WI38 (cell line): ENCODE data around the gene LCOR.
"Not testable (repeated sequence)": the region's sequence is repeated elsewhere in the genome, so short reads cannot be mapped to it uniquely, and the experiment has no call there.

ENCODE experiments used
- H3K4me3 ChIP-seq: 2 replicates; pipeline ENCODE4 v1.5.1; 2011; ENCODE audit warnings: low read depth, mild to moderate bottlenecking, control low read depth, low read length
- TF ChIP-seq, protein P1 (sequence below): IDR thresholded peaks from 2 replicates; pipeline ENCODE4 v1.5.1; 2012; ENCODE audit warnings: low read depth, mild to moderate bottlenecking, control low read depth, low read length

Gene LCOR

DNA sequence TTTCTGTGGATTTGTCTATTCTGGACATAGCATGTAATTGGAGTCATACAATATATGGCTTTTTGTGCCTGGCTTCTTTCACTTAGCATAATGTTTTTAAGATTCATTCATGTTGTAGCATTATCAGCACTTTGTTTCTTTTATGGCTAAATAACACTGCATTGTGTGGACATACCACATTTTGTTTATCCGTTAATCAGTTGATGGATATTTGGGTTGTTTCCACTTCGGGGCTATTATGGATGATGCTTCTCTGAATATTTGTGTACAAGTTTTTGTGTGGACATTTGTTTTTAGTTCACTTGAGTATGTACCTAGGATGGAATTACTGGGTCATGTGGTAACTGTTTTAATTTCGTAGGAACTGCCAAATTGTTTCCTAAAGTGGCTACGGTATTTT lies 6.4 kb downstream of the LCOR start:
- H3K4me3 ChIP-seq = no peak overlapping the region
- TF ChIP-seq, protein P1, sequence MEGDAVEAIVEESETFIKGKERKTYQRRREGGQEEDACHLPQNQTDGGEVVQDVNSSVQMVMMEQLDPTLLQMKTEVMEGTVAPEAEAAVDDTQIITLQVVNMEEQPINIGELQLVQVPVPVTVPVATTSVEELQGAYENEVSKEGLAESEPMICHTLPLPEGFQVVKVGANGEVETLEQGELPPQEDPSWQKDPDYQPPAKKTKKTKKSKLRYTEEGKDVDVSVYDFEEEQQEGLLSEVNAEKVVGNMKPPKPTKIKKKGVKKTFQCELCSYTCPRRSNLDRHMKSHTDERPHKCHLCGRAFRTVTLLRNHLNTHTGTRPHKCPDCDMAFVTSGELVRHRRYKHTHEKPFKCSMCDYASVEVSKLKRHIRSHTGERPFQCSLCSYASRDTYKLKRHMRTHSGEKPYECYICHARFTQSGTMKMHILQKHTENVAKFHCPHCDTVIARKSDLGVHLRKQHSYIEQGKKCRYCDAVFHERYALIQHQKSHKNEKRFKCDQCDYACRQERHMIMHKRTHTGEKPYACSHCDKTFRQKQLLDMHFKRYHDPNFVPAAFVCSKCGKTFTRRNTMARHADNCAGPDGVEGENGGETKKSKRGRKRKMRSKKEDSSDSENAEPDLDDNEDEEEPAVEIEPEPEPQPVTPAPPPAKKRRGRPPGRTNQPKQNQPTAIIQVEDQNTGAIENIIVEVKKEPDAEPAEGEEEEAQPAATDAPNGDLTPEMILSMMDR = no peak

DNA sequence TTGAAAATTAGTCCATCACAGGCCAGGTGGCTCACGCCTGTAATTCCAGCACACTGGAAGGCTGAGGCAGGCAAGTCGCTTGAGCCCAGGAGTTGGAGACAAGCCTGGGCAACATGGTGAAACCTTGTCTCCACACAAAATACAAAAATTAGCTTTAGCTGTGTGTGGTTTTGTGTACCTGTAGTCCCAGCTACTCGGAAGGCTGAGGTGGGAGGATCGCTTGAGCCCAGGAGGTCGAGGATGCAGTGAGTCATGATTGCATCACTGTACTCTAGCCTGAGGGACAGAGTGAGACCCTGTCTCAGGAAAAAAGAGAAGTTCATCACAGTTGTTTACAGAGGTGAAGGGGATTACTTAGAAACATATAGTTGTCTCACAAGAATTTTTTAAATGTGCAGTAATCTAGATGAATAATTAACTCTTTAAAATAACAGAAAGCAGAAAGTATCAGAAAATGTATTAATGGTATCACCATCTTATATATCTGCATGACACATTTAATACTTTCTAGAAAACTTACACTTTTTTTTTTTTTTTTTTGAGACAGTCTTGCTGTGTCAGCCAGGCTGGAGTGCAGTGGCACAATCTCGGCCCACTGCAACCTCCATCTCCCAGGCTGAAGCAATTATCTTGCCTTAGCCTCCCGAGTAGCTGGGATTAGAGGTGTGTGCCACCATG lies 8.9 kb downstream of the LCOR start:
- H3K4me3 ChIP-seq = no peak overlapping the region
- TF ChIP-seq, protein P1 = no peak

DNA sequence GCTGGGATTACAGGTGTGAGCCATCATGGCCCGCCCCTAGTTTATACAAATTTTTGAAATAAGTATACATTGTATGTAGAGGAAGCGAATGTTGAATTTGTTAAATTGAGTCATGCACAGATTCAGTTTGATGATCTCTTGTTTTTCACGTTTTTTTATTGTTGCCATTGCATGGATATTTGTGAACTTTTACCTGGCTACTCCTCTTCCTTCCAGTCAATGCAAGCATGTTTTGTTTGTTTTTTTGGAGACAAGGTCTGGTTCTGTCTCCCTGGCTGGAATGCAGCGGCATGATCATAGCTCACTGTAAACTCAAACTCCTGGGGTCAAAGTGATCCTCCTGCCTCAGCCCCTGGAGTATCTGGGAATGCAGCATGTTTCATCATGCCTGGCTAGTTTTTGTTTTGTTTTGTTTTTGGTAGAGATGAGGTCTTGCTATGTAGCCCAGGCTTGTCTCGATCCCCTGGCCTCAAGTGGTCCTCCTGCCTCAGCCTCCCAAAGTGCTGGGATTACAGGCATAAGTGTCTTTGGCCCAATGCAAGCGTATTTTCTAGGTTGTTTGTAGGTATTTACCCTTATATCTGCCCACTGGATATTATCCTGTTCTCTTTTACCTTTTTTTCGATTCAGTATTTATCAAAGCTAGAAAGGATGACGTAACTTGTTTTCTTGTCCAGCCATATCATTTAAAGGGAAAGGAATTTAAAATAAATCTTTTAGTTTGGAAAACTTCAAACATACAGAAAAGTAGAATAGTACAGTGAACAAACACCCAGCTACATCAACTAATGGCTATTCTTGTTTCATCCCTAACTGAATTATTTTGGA lies 11.0 kb downstream of the LCOR start:
- TF ChIP-seq, protein P1 = no peak
- no peak overlapping the region for H3K4me3 ChIP-seq

DNA sequence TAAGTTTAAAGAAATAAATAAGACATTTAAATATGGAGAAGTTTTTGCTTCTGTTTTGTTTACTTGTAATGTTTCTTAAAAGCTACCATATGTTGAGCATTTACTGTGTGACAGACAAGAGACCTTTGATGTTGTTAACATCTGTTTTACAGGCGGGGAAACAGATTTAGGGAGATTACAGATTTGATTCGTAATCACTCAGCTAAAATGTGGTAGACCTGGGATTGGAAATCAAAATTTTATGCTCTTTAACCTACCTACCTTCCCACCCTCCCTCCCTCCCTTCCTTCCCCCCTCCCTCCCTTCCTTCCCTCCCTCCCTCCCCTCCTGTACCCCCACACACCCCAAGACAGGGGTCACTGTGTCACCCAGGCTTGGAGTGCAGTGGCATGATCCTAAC lies 11.7 kb downstream of the LCOR start:
- H3K4me3 ChIP-seq = no peak overlapping the region
- TF ChIP-seq, protein P1 = no peak

DNA sequence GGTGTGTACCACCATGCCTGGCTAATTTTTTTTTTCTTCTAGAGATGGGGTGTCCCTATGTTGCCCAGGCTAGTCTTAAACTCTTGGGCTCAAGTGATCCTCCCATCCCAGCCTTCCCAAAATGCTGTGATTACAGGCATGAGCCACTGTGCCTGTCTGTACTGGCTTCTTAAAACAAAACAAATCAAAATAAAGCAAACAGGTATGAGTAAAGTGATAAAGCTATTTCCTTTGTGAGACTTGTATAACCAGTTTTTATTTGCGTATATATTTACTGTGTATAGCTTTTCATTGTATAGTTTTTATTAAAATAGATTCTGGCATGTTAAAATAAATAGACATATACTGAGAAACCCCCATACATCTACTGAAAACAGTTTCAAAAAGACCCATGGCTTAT lies 14.3 kb downstream of the LCOR start:
- TF ChIP-seq, protein P1 = no peak

DNA sequence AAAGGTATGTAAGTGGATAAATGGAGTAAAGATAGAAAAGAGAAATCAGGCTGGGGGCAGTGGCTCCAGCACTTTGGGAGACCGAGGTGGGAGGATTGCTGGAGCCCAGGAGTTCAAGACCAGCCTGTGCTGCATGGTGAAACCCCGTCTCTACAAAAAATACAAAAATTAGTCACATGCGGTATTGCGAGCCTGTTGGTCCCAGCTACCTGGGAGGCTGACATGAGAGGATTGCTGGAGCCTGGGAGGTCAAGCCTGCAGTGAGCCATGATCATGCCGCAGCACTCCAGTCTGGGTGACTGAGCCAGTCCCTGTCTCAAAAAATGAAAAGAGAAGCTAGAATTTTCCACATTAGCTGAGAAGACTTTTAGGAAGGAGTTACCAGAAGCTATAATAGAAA lies 14.8 kb downstream of the LCOR start:
- TF ChIP-seq, protein P1 = no peak
- H3K4me3 ChIP-seq = no peak overlapping the region

More for the DNA sequence above, 14.3 kb downstream of the LCOR start:
- H3K4me3 ChIP-seq = no peak overlapping the region

DNA sequence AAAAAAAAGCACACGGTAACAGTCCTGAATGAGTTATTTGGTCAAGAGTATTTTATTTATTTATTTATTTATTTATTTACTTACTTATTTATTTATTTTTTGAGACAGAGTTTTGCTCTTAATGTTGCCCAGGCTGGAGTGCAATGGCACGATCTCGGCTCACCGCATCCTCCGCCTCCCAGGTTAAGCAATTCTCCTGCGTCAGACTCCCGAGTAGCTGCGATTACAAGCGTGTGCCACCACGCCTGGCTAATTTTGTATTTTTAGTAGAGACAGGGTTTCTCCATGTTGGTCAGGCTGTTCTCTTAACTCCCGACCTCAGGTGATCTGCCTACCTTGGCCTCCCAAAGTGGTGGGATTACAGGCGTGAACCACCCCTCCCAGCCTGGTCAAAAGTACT lies 15.3 kb downstream of the LCOR start:
- not testable (repeated sequence) for H3K4me3 ChIP-seq
